Measurements from ENCODE around the gene GOLPH3. TPM values are rescaled to one million over a fixed set of nuclear protein-coding genes. Genes with fewer than 3 reads are reported as not detected.
"Not testable (repeated sequence)": the region's sequence is repeated elsewhere in the genome, so short reads cannot be mapped to it uniquely, and the experiment has no call there.

Gene GOLPH3
- total RNA-seq, 1 experiment from 2014 or later, result 66.2 TPM

DNA sequence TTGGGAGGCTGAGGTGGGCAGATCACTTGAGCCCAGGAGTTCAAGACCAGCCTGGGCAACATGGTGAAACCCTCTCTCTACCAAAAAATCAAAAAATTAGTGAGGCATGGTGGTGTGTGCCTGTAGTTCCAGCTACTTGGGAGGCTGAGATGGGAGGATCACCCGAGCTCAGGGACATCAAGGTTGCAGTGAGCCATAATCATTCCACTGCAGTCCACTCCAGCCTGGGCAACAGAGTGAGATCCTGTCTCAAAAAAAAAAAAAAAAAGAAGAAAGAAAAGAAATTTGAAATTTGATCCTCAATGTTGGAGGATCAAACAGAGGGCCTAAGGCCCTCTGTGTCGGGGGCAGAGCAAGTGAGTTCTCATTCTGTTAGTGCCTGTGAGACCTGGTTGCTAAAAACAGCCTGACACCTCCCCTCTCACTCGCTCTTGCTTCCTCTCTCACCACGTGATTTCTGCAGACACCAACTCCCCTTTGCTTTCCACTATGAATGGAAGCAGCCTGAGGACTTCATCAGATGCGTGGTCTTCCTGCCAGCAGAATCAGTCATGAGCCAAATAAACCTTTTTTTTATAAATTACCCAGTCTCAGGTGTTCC lies 8.4 kb upstream of the GOLPH3 start:
- no peaks in the 10 kb centered on the region for H3K36me3 ChIP-seq
- no peak overlapping the region for H3K4me3 ChIP-seq
- H3K9me3 ChIP-seq, result peaks cover 2% of the 10 kb centered on the region
- DNase-seq, result no peak
- H3K27me3 ChIP-seq, result no peaks in the 10 kb centered on the region

DNA sequence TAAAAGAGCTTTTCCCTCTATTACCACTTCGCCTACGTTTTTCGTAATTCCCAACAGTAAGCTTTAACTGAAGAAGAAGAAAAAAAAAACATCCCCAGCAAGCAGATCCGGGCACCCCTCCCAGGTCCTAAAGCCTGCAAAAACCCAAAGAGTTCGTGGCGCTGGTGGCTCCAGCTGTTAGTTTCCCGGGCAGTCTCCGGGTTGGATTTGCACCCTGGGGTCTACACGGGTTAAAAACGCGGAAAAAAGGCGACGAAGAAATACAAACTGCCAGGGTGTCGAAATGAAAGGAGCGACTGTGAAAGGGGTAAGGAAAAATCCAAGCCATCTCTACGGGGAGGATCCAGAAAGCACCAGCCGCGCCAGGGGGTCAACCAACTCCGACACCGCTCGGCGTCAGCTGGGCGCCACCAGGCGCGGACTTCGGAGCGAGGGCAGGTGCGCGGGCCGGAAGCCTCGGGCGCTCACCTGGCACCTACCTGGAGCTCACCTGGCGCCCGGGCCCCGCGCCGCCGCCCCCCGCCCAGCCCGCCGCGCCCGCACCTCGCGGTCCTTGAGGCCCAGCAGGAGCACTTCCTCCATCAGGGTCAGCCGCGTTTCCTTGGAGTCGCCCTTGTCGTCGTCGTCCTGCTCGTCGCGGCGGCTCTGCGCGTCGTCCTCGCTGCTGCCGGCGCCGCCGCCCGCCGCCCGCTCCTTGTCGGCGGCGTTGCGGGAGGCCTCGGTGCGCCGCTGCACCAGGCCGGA lies 680 bp downstream of the GOLPH3 start:
- Histone ChIP-seq H3K36me3 (peaks cover 41% of the 10 kb centered on the region), H3K27me3 (no peaks in the 10 kb centered on the region), H3K4me3 (peak overlapping the region; percentile 98), H3K9me3 (no peaks in the 10 kb centered on the region)
- peak; percentile 64 for DNase-seq

DNA sequence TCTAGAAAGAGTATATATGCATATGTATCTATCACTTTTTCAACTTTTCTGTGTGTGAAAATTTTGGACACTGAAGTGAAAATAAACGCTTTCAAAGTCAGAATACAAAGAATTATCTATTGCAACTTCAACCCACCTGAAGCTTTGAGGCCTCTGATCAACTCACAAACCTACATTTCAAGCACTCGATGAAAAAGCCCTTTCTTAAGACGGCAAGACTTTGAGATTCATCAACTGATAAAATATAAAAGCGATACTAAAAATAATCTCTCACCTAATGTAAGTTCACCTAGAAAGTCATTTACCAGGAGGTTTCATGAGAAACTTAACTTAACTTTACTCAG lies 1.2 kb downstream of the GOLPH3 start:
- Histone ChIP-seq H3K27me3 (no peaks in the 10 kb centered on the region), H3K36me3 (peaks cover 46% of the 10 kb centered on the region), H3K9me3 (no peaks in the 10 kb centered on the region), H3K4me3 (peak overlapping the region; percentile 98)
- DNase-seq, result no peak

DNA sequence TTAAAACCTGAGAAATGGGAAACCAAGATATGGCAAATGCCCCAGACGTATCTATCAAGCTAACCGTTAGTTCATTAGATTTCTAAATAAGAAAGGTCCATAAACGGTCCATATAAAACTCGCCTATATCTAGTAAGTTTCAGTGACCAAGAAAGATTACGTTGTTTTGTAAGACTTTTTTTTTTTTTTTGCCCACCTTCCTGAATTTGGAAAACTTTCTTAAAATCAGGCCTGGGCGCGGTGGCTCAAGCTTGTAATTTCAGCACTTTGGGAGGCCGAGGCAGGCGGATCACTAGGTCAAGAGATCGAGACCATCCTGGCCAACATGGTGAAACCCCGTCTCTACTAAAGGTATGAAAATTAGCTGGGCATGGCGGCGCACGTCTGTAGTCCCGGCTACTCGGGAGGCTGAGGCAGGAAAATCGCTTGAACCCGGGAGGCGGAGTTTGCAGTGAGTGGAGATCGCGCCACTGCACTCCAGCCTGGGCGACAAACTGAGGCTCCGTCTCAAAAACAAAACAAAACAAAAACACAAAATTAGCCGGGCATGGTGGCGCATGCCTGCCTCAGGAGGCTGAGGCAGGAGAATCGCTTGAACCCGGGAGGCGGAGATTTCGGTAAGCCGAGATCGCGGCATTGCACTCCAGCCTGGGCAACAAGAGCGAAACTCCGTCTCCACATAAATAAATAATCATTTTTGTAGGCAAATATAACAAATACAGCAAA lies 1.8 kb downstream of the GOLPH3 start:
- peak; percentile 36 for DNase-seq

DNA sequence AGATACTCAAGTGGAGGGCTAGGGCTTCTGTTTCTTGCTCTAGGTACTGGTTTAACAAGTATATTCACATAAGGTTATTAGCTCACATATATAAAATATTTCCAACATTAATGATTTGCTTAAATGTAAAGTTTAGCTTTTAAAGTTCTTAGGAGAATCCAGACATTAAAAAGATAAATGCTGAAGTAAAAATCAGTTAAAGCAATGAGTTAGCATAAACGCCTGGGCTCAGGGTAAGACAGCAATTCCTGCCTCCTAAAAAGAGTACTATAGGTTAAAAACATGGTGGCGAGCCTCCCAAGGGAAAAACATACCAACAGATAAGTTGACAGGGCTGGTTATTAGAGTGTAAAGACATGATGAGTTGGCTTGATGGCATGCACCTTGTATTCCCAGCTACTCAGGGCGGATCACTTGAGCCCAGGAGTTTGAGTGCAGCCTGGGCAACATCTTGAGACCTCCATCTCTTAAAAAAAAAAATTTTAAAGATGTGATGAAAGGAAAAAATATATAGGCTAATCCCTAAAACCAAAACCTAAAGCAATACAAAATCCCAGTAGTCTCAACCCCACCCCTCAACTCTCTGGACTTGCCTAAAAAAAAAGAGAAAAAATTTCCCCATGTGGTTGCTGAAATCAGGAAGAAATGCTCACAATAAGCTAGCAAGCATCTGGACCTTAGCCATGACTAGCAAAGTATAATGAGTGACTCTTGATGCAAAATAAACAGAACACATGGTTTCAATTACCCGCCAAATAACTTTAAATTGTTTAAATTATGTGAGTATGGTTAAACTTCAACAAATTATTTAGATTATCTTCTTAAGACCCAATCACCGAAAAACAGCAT lies 3.6 kb downstream of the GOLPH3 start:
- peak overlapping the region; percentile 98; the same call in 1 of the 2 replicates for H3K4me3 ChIP-seq
- no peaks in the 10 kb centered on the region for H3K9me3 ChIP-seq
- DNase-seq, result peak; percentile 36
- no peaks in the 10 kb centered on the region for H3K27me3 ChIP-seq
- peaks cover 70% of the 10 kb centered on the region for H3K36me3 ChIP-seq

More for the DNA sequence above, 1.8 kb downstream of the GOLPH3 start:
- Histone ChIP-seq H3K4me3 (peak overlapping the region; percentile 98), H3K36me3 (peaks cover 52% of the 10 kb centered on the region)
- not testable (repeated sequence) for H3K9me3 ChIP-seq, H3K27me3 ChIP-seq

DNA sequence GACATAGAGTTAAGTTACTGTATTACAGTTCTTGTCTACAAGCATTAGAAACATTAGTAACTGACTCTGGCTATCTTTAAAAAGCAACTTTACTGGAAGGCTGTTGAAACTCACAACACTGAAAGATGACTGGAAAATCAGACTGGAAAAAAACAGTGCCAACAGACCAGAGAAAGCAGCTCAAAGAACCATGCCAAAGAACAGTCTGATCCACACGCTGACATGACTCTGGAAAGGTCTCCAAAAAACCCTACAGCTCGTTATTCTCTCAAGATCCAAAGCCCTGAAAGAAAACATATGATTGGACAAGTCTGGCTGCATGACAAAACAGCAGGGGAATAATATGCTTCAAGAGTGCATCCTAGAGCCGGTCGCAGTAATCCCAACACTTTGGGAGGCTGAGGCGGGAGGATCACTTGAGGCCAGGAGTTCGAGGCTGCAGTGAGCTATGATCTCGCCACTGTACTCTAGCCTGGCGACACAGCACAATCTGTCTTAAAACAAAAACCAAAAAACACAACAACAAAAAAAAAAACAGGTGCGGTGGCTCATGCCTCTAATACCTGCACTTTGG lies 5.6 kb downstream of the GOLPH3 start:
- Histone ChIP-seq H3K4me3 (no peak overlapping the region), H3K9me3 (no peaks in the 10 kb centered on the region), H3K36me3 (peaks cover 75% of the 10 kb centered on the region), H3K27me3 (no peaks in the 10 kb centered on the region)
- DNase-seq, result no peak

DNA sequence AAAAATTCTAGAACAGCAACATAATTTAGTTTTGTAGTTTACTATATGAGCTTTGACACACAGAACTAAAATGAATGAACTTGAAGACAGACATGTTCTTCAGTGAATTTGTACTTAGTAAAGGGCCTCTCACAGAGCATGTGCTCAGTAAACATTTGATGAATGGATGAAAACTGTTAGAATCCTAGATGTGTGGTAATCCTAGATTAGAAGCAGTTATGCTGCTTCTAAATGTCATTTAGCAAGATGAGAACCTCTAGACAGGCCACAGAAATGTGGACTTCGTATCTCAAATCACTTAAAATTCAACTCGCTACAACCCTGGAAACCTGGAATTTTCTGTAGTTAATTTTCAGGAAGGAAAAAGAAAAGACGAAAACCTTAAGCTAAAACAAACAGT lies 8.5 kb downstream of the GOLPH3 start:
- Histone ChIP-seq H3K9me3 (no peaks in the 10 kb centered on the region), H3K27me3 (no peaks in the 10 kb centered on the region), H3K4me3 (no peak overlapping the region), H3K36me3 (peaks cover 57% of the 10 kb centered on the region)
- no peak for DNase-seq

DNA sequence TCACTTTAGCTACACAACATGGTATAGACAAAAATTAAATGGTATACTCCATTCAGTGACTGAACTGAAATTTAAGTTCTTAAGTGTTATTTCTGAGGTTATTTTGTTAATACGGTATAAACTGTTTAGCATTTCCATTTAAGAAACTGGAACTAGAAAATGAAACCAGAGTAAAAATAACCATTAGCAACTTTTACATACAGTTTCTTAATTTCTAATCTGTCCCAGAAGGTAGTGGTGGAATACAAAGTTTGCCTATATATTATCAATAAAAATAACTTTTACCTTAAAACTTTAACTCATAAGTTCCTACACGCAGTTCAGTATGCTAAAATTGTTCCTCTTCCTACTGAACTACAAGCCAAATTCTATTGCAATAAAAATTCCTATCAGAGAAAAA lies 10.3 kb downstream of the GOLPH3 start:
- H3K4me3 ChIP-seq, result no peak overlapping the region
- H3K36me3 ChIP-seq, result peaks cover 39% of the 10 kb centered on the region
- DNase-seq, result no peak
- no peaks in the 10 kb centered on the region for H3K9me3 ChIP-seq
- no peaks in the 10 kb centered on the region for H3K27me3 ChIP-seq

DNA sequence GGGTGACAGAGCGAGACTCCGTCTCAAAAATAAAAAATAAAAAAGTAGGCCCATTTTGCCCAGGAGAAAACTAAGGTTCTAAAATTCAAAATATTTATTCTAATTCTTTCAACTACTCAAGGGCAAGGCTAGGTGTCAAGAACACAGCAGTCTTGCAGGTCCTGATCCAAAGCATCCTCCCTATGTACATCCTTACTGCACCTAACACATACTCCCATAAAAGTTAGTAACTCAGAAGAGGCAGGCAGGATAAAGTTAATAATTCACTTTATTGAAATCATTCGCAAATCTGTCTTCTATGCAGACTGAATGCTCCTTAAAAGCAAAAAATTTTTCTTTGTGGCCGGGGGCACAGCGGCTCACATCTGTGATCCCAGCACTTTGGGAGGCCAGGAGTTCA lies 11.1 kb downstream of the GOLPH3 start:
- Histone ChIP-seq H3K36me3 (peaks cover 39% of the 10 kb centered on the region), H3K27me3 (no peaks in the 10 kb centered on the region), H3K9me3 (no peaks in the 10 kb centered on the region), H3K4me3 (no peak overlapping the region)
- no peak for DNase-seq

DNA sequence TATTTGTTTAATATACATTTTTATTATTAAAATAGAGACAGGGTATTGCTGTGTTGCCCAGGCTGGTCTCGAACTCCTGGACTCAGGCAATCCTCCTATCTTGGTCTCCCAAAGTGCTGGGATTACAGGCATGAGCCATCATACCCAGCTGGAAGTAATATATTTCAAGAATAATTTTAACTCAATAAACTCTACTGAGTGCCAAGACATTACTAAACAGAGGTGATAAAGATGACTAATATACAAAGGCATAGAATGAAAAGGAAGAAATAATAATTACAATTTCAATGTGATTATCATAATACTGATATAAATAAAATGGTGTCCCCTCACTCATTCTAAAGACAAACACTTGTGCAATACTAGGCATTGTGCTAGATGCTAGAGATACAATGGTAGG lies 13.9 kb downstream of the GOLPH3 start:
- Histone ChIP-seq H3K36me3 (peaks cover 19% of the 10 kb centered on the region), H3K27me3 (no peaks in the 10 kb centered on the region), H3K9me3 (no peaks in the 10 kb centered on the region), H3K4me3 (no peak overlapping the region)
- no peak for DNase-seq

DNA sequence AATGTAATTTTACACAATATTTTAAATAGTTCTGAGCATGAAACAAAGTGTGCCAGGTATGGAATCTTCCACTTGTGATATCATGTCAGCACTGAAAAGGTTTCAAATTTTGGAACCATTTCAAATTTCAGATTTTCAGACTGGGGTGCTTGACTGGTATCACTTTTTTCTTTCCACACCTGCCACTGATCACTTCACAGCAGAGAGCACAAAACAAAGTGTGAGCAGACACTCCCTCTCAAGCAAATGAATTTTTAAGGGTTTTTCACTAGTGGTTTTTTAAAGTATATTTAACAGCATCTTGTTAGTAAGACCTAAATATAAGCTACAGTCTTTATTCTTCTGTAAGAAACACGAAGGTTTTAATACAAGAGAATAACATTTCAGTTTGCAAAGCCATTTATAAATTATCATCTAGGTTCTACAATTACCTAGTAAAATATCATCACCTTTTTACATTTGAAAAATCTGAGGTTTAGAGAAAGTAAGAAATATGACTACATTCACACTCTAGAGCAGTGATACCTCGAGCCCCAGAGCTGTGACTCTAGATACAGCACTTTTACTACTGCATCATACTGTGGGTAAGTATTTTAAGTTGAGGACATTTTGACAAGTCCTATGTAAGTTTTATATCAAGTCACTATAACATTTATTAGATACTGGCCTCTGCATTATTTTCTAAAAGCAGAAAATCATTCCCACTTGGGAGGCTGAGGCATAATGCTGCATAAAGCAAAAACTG lies 14.6 kb downstream of the GOLPH3 start:
- no peaks in the 10 kb centered on the region for H3K9me3 ChIP-seq
- no peak overlapping the region for H3K4me3 ChIP-seq
- peaks cover 15% of the 10 kb centered on the region for H3K36me3 ChIP-seq
- no peaks in the 10 kb centered on the region for H3K27me3 ChIP-seq
- no peak for DNase-seq

DNA sequence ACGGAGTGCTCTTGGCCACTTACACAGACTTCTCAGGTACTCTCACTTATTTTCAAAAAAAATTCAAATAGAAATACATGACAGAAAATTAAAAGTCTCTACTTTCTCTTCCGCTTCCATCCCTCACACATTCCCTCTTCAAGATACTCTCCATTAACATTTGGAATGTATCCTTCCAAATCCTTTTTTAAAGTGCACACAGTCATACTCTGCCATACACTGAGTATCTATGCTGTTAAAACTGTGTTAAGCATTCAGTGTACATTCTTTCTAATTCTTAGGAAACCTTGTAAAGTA lies 15.5 kb downstream of the GOLPH3 start:
- H3K36me3 ChIP-seq, result peaks cover 15% of the 10 kb centered on the region
- H3K4me3 ChIP-seq, result no peak overlapping the region
- DNase-seq, result no peak
- no peaks in the 10 kb centered on the region for H3K27me3 ChIP-seq
- no peaks in the 10 kb centered on the region for H3K9me3 ChIP-seq

DNA sequence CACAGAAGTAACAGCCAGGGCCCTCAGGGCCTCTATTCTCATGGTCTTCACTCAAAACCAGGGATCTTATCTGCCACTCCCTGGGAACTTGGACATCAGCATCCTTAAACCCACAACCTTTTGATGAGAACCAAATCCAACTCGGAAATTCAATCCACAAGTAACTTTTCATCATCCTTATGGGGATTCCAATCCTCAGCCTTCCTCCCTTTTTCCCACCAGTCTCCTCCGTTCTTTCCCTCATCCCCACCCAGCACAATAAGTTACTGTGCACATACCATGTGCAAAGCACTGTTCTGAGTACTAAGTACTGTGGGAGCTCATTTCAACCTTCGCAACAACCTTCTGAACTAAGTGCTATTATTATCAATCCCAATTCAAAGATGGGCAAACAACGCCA lies 17.0 kb downstream of the GOLPH3 start:
- DNase-seq, result no peak

DNA sequence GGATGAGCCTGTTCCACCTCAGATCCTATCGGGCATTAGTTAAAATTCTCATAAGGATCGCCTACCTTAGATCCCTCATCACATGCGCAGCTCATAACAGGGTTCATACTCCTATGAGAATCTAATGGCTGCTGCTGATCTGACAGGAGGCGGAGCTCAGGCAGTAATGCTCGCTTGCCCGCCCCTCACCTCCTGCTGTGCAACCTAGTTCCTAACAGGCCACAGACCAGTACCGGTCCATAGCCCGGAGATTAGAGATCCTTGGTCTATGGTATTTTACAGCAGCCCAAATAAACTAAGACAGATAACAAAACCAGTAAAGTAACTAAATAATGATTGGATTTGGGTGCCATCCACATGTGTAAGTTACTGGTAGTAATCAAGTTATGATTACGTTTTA lies 17.5 kb downstream of the GOLPH3 start:
- Histone ChIP-seq H3K9me3 (no peaks in the 10 kb centered on the region), H3K36me3 (peaks cover 21% of the 10 kb centered on the region), H3K27me3 (no peaks in the 10 kb centered on the region), H3K4me3 (no peak overlapping the region)
- DNase-seq, result no peak

More for the DNA sequence above, 17.0 kb downstream of the GOLPH3 start:
- Histone ChIP-seq H3K4me3 (no peak overlapping the region), H3K27me3 (no peaks in the 10 kb centered on the region), H3K9me3 (no peaks in the 10 kb centered on the region), H3K36me3 (peaks cover 19% of the 10 kb centered on the region)

DNA sequence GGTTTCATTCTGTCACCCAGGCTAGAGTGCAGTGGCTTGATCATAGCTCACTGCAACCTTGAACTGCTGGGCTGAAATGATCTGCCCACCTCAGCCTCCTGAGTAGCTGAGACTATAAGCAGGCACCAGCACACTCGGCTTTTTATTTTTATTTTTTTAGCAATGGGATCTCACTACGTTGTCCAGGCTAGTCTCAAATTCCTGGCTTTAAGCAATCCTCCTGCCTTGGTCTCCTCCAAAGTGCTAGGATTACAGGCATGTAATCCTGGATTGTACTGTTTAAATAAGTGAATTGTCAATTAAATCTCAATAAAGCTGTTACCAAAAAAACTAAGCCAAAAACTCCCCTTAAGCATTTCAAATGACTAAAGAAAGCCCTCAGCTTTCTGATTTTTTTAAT lies 18.9 kb downstream of the GOLPH3 start:
- Histone ChIP-seq H3K9me3 (no peaks in the 10 kb centered on the region), H3K27me3 (no peaks in the 10 kb centered on the region), H3K36me3 (peaks cover 22% of the 10 kb centered on the region), H3K4me3 (no peak overlapping the region)
- no peak for DNase-seq

DNA sequence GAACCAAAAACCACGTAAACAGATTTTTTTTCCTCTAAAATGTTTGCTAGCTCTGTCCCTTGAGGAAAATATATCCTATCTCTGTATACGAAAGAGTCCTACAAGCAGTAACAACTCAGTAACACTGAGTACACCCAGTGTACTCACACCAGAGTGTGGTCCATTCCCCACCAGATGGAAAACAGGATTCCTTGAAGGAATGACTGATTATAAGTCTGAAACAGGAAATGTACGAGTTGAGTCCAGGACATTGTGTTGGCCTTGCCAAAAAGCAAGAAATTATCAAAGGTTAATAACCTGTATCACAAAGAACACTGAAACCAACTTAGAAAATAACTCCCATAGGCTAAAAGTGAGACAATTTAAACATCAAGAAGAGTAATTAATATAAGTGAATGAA lies 20.4 kb downstream of the GOLPH3 start:
- no peak overlapping the region for H3K4me3 ChIP-seq
- no peaks in the 10 kb centered on the region for H3K27me3 ChIP-seq
- DNase-seq, result no peak
- H3K9me3 ChIP-seq, result no peaks in the 10 kb centered on the region
- peaks cover 21% of the 10 kb centered on the region for H3K36me3 ChIP-seq
